HepG2 (cell line): ENCODE measurements around the gene ECE2. TPM values are rescaled to one million over a fixed set of nuclear protein-coding genes. Genes with fewer than 3 reads are reported as not detected.

Source experiments
- BCL3 ChIP-seq: sonication (generic); formaldehyde crosslinking; IDR thresholded peaks from 2 replicates; pipeline ENCODE4 v1.5.1; 2020; ENCODE audit warnings: mild to moderate bottlenecking, missing genetic modification reagents, moderate library complexity
- HDAC2 ChIP-seq: sonication (generic); formaldehyde crosslinking; IDR thresholded peaks from 2 replicates; pipeline ENCODE4 v1.4.0; 2020; ENCODE audit warnings: missing genetic modification reagents
- HOXA7 ChIP-seq: sonication (generic); formaldehyde crosslinking; IDR thresholded peaks from 2 replicates; pipeline ENCODE4 v1.8.1; 2022; ENCODE audit warnings: mild to moderate bottlenecking, missing genetic modification reagents, moderate library complexity
- KLF9 ChIP-seq: IDR thresholded peaks from 2 replicates; pipeline ENCODE4 v1.6.1; 2016; ENCODE audit warnings: low read depth
- MXI1 ChIP-seq: IDR thresholded peaks from 3 replicates; pipeline ENCODE4 v1.6.1; 2012; ENCODE audit warnings: low read depth, low read length, inconsistent platforms, borderline replicate concordance
- NCOR1 ChIP-seq: fragments of 200-600 bp; sonication (generic); IDR thresholded peaks from 2 replicates; pipeline ENCODE4 v1.7.0; 2017; ENCODE audit warnings: antibody characterized with exemption, low read length, borderline replicate concordance
- NFIB ChIP-seq: sonication (generic); formaldehyde crosslinking; IDR thresholded peaks from 2 replicates; pipeline ENCODE4 v1.9.0; 2021; ENCODE audit warnings: missing genetic modification reagents, mild to moderate bottlenecking, borderline replicate concordance
- NR2F1 ChIP-seq, 2 experiments: fragments of 450-650 bp in 1 of 2; formaldehyde crosslinking in 1 of 2; IDR thresholded peaks; 2 replicates each; pipeline versions ENCODE4 v1.5.0 to v1.6.1; 2016 to 2020; ENCODE audit warnings: mild to moderate bottlenecking in 1 of 2, missing compliant biosample characterization in 1 of 2, missing genetic modification reagents in 1 of 2, moderate library complexity in 1 of 2
- PAWR ChIP-seq: sonication (generic); formaldehyde crosslinking; IDR thresholded peaks from 2 replicates; pipeline ENCODE4 v1.4.0; 2020; ENCODE audit warnings: missing genetic modification reagents, mild to moderate bottlenecking, borderline replicate concordance
- PAX8 ChIP-seq: sonication (generic); formaldehyde crosslinking; IDR thresholded peaks from 2 replicates; pipeline ENCODE4 v1.8.0; 2022; ENCODE audit warnings: mild to moderate bottlenecking, missing genetic modification reagents, borderline replicate concordance
- PHF21A ChIP-seq: sonication (generic); formaldehyde crosslinking; IDR thresholded peaks from 2 replicates; pipeline ENCODE4 v1.5.0; 2020; ENCODE audit warnings: mild to moderate bottlenecking, missing genetic modification reagents
- PLSCR1 ChIP-seq: sonication (generic); formaldehyde crosslinking; IDR thresholded peaks from 2 replicates; pipeline ENCODE4 v1.5.0; 2020; ENCODE audit warnings: missing genetic modification reagents, mild to moderate bottlenecking, borderline replicate concordance
- SP140L ChIP-seq: sonication (generic); formaldehyde crosslinking; IDR thresholded peaks from 2 replicates; pipeline ENCODE4 v1.4.0; 2020; ENCODE audit warnings: missing genetic modification reagents, borderline replicate concordance
- ZBTB8A ChIP-seq: sonication (generic); formaldehyde crosslinking; IDR thresholded peaks from 2 replicates; pipeline ENCODE4 v1.4.0; 2020; ENCODE audit warnings: mild to moderate bottlenecking, low read depth, missing genetic modification reagents, borderline replicate concordance
- ZNF333 ChIP-seq: sonication (generic); formaldehyde crosslinking; IDR thresholded peaks from 2 replicates; pipeline ENCODE4 v1.4.0; 2020; ENCODE audit warnings: mild to moderate bottlenecking, missing genetic modification reagents, borderline replicate concordance
- ZNF33A ChIP-seq: sonication (generic); formaldehyde crosslinking; IDR thresholded peaks from 2 replicates; pipeline ENCODE4 v1.5.1; 2020; ENCODE audit warnings: missing genetic modification reagents, mild to moderate bottlenecking, moderate library complexity, borderline replicate concordance
- ZNF343 ChIP-seq: sonication (generic); formaldehyde crosslinking; IDR thresholded peaks from 2 replicates; pipeline ENCODE4 v1.4.0; 2020; ENCODE audit warnings: mild to moderate bottlenecking, missing genetic modification reagents
- ZNF570 ChIP-seq: sonication (generic); formaldehyde crosslinking; IDR thresholded peaks from 2 replicates; pipeline ENCODE4 v1.4.0; 2020; ENCODE audit warnings: mild to moderate bottlenecking, missing genetic modification reagents, borderline replicate concordance
- ZNF776 ChIP-seq: sonication (generic); formaldehyde crosslinking; IDR thresholded peaks from 2 replicates; pipeline ENCODE4 v1.4.0; 2020; ENCODE audit warnings: mild to moderate bottlenecking, missing genetic modification reagents
- polyA plus RNA-seq, 8 experiments: library from polyadenylated mRNA; depleted of rRNA in 3 of 8; stranded (reverse) in 7 of 8; unstranded in 1 of 8; fragments of >200 nt; fragmentation: Illumina TruSeq in 4 of 8; extraction: Trizol in 4 of 8; gene quantifications; 2 replicates each; pipeline versions ENCODE4 v1.2.1 to v1.2.3, GENCODE V29; 2011 to 2016; ENCODE audit warnings: low read depth in 4 of 8, missing spikeins in 1 of 8, mixed read lengths in 1 of 8; ENCODE audit not compliant: insufficient read depth in 1 of 8
- total RNA-seq, 5 experiments: library from RNA; depleted of rRNA; stranded (reverse); fragments of >200 nt; fragmentation: Illumina TruSeq; extraction: Trizol; gene quantifications; 2 replicates each; pipeline ENCODE4 v1.2.3, GENCODE V29; 2016; ENCODE audit warnings: low read depth in 1 of 5
- TF ChIP-seq, protein P1 (sequence below): sonication (generic); formaldehyde crosslinking; IDR thresholded peaks from 2 replicates; pipeline ENCODE4 v1.5.0; 2020; ENCODE audit warnings: missing genetic modification reagents, mild to moderate bottlenecking, borderline replicate concordance
- TF ChIP-seq, protein P2 (sequence below): sonication (generic); formaldehyde crosslinking; IDR thresholded peaks from 2 replicates; pipeline ENCODE4 v1.5.1; 2020; ENCODE audit warnings: mild to moderate bottlenecking, missing genetic modification reagents, moderate library complexity

The ECE2 gene
- total and polyA plus RNA-seq, 2 of the 13 experiments (the other 11 are each of a cell fraction or from before 2014, with no cell fraction given) = not detected

GRCh38 chr3:184248454-184249411 is 27.1 kb upstream of the ECE2 start, which contains the start of gene ALG3 (continued):
- TF ChIP-seq MXI1 (peak; percentile 94; the same call in 2 of the 3 replicates), HOXA7 (CRISPR knock-in tag) (no peak), KLF9 (CRISPR knock-in tag) (peak; percentile 78; the same call in 1 of the 2 replicates), SP140L (CRISPR knock-in tag) (no peak), HDAC2 (CRISPR knock-in tag) (peak; percentile 48), PAWR (CRISPR knock-in tag) (no peak), ZNF33A (no peak), NCOR1 (0 out of 2 replicates have a peak, but pooled peaks have one; percentile 30), ZNF343 (peak; percentile 75; the same call in 1 of the 2 replicates), ZNF776 (peak; percentile 80; the same call in 1 of the 2 replicates), ZNF333 (CRISPR knock-in tag) (peak; percentile 65; the same call in 1 of the 2 replicates), ZNF570 (CRISPR knock-in tag) (no peak), BCL3 (CRISPR knock-in tag) (no peak; the same call in 1 of the 2 replicates), PHF21A (no peak), ZBTB8A (no peak), PLSCR1 (CRISPR knock-in tag) (no peak), NFIB (CRISPR knock-in tag) (no peak), NR2F1 (CRISPR knock-in tag; IDR thresholded peaks at IDR 0.05) (no peak), PAX8 (CRISPR knock-in tag) (peak; percentile 54; the same call in 1 of the 2 replicates)
- TF ChIP-seq, protein P1, sequence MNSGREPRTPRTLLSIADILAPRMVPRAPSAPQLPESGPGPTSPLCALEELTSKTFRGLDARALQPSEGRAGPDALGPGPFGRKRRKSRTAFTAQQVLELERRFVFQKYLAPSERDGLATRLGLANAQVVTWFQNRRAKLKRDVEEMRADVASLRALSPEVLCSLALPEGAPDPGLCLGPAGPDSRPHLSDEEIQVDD (CRISPR knock-in tag) = no peak
- TF ChIP-seq, protein P2, sequence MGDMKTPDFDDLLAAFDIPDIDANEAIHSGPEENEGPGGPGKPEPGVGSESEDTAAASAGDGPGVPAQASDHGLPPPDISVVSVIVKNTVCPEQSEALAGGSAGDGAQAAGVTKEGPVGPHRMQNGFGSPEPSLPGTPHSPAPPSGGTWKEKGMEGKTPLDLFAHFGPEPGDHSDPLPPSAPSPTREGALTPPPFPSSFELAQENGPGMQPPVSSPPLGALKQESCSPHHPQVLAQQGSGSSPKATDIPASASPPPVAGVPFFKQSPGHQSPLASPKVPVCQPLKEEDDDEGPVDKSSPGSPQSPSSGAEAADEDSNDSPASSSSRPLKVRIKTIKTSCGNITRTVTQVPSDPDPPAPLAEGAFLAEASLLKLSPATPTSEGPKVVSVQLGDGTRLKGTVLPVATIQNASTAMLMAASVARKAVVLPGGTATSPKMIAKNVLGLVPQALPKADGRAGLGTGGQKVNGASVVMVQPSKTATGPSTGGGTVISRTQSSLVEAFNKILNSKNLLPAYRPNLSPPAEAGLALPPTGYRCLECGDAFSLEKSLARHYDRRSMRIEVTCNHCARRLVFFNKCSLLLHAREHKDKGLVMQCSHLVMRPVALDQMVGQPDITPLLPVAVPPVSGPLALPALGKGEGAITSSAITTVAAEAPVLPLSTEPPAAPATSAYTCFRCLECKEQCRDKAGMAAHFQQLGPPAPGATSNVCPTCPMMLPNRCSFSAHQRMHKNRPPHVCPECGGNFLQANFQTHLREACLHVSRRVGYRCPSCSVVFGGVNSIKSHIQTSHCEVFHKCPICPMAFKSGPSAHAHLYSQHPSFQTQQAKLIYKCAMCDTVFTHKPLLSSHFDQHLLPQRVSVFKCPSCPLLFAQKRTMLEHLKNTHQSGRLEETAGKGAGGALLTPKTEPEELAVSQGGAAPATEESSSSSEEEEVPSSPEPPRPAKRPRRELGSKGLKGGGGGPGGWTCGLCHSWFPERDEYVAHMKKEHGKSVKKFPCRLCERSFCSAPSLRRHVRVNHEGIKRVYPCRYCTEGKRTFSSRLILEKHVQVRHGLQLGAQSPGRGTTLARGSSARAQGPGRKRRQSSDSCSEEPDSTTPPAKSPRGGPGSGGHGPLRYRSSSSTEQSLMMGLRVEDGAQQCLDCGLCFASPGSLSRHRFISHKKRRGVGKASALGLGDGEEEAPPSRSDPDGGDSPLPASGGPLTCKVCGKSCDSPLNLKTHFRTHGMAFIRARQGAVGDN (CRISPR knock-in tag) = peak; percentile 57; the same call in 1 of the 2 replicates
